HL-60 (cell line): ENCODE measurements around the gene FRAS1.

ENCODE experiments used
- DNase-seq, 2 experiments: peaks; one replicate each; pipeline ENCODE4 v3.0.0-alpha.2; 2010 to 2020; ENCODE audit warnings: low read depth in 1 of 2, low spot score in 1 of 2
- H3K27ac ChIP-seq: fragments of 250-450 bp; sonication (Bioruptor Pico); replicated peaks from 2 replicates; pipeline ENCODE4 v1.5.1; 2020; ENCODE audit warnings: mild to moderate bottlenecking, moderate library complexity
- H3K27me3 ChIP-seq: fragments of 250-450 bp; sonication (Bioruptor Pico); 2 replicates; pipeline ENCODE4 v1.5.1; 2021; ENCODE audit warnings: mild to moderate bottlenecking, moderate library complexity; ENCODE audit not compliant: insufficient read depth, poor library complexity, severe bottlenecking
- H3K4me3 ChIP-seq: replicated peaks from 2 replicates; pipeline ENCODE4 v1.5.1; 2011; ENCODE audit warnings: mild to moderate bottlenecking, control low read depth, low read length; ENCODE audit not compliant: insufficient read depth
- GABPA ChIP-seq: IDR thresholded peaks from 2 replicates; pipeline ENCODE4 v1.6.1; 2012; ENCODE audit warnings: low read depth
- POLR2AphosphoS5 ChIP-seq: IDR thresholded peaks from 2 replicates; pipeline ENCODE4 v1.6.1; 2012; ENCODE audit warnings: low read depth
- SPI1 ChIP-seq: IDR thresholded peaks from 2 replicates; pipeline ENCODE4 v1.6.1; 2012; ENCODE audit warnings: low read depth, mild to moderate bottlenecking, borderline replicate concordance
- TF ChIP-seq, protein P1 (sequence below): IDR thresholded peaks from one replicate; pipeline ENCODE4 v1.5.1; 2011; ENCODE audit warnings: low read length, control low read depth, inconsistent platforms; ENCODE audit not compliant: insufficient read depth
- TF ChIP-seq, protein P2 (sequence below): IDR thresholded peaks from 2 replicates; pipeline ENCODE4 v1.6.1; 2012; ENCODE audit warnings: low read depth; ENCODE audit not compliant: insufficient replicate concordance

The FRAS1 gene

GRCh38 chr4:78184584-78184983, 127.5 kb downstream of the FRAS1 start:
- H3K27ac ChIP-seq = no peak overlapping the region
- TF ChIP-seq, protein P1, sequence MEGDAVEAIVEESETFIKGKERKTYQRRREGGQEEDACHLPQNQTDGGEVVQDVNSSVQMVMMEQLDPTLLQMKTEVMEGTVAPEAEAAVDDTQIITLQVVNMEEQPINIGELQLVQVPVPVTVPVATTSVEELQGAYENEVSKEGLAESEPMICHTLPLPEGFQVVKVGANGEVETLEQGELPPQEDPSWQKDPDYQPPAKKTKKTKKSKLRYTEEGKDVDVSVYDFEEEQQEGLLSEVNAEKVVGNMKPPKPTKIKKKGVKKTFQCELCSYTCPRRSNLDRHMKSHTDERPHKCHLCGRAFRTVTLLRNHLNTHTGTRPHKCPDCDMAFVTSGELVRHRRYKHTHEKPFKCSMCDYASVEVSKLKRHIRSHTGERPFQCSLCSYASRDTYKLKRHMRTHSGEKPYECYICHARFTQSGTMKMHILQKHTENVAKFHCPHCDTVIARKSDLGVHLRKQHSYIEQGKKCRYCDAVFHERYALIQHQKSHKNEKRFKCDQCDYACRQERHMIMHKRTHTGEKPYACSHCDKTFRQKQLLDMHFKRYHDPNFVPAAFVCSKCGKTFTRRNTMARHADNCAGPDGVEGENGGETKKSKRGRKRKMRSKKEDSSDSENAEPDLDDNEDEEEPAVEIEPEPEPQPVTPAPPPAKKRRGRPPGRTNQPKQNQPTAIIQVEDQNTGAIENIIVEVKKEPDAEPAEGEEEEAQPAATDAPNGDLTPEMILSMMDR = no peak
- TF ChIP-seq GABPA (no peak), POLR2AphosphoS5 (no peak), SPI1 (no peak)
- TF ChIP-seq, protein P2, sequence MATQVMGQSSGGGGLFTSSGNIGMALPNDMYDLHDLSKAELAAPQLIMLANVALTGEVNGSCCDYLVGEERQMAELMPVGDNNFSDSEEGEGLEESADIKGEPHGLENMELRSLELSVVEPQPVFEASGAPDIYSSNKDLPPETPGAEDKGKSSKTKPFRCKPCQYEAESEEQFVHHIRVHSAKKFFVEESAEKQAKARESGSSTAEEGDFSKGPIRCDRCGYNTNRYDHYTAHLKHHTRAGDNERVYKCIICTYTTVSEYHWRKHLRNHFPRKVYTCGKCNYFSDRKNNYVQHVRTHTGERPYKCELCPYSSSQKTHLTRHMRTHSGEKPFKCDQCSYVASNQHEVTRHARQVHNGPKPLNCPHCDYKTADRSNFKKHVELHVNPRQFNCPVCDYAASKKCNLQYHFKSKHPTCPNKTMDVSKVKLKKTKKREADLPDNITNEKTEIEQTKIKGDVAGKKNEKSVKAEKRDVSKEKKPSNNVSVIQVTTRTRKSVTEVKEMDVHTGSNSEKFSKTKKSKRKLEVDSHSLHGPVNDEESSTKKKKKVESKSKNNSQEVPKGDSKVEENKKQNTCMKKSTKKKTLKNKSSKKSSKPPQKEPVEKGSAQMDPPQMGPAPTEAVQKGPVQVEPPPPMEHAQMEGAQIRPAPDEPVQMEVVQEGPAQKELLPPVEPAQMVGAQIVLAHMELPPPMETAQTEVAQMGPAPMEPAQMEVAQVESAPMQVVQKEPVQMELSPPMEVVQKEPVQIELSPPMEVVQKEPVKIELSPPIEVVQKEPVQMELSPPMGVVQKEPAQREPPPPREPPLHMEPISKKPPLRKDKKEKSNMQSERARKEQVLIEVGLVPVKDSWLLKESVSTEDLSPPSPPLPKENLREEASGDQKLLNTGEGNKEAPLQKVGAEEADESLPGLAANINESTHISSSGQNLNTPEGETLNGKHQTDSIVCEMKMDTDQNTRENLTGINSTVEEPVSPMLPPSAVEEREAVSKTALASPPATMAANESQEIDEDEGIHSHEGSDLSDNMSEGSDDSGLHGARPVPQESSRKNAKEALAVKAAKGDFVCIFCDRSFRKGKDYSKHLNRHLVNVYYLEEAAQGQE = no peak
- H3K27me3 ChIP-seq = peaks cover 2% of the 10 kb centered on the region
- H3K4me3 ChIP-seq = no peak overlapping the region
- no peak for DNase-seq

DNA sequence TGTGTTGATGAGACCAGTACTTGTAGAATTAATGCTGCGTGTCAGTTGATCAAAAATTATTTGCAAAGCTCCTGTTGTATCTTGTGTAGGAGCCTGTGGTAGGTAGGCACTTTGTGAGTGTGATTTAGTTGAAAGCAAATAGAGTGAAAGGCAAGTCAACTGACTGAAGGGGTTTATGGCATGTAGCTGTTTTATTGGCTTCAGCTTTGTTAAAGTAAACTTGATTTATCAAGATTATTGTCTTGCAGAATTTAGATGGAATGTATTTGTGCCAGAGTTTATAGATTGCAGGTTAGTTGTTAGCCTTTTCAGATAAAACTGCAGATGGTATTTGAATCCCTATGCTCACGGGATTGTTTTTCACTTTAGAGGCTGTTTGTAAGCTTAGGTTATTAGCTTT, 128.0 kb downstream of the FRAS1 start:
- TF ChIP-seq, protein P2 = no peak
- TF ChIP-seq GABPA (no peak), POLR2AphosphoS5 (no peak), SPI1 (no peak)
- TF ChIP-seq, protein P1 = no peak
- no peak overlapping the region for H3K27ac ChIP-seq
- DNase-seq = no peak
- no peak overlapping the region for H3K4me3 ChIP-seq
- H3K27me3 ChIP-seq = peaks cover 2% of the 10 kb centered on the region

DNA sequence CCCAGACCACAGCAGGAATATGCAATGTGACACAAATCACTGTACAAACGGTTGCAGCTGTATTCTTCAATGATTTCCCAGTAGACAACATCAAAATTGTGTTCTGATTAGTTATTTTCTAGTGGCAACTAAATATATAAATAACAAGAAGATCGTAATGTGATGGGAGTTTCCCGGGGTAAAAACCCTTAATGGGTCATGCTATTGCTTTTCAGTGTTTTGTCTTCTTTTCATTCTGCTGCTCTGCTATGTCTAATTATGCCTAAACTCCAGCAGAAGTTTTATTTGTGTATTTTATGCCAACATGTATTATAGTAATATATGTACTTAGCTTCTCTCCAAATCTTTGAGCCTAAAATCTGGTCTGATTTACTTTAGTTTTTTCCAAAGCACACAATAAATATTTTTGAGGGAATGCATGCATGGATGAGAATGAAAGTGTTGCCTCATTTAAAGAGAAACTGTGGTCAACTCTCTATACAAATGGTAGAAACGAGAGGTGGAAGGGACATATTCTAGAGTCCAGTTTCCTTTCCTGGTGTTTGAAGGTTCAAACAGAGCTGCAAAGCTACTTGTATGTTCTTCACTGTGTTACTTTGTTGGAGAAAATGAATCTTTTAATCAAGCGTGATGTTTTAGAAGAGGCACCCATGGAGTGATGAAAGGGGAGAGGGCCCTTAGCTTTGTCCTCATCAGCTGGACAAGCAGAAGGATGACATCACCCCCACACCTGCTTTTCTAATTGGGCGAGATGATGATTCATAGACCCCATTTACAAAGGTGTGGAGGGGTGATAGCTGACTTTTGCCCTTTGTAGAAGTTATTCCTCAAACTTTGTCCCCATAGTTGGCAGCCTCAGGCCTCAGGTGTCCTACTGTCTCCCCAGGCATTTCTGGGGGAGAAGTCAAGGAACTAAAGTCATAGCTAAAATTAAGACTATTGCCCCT, 129.7 kb downstream of the FRAS1 start:
- no peak overlapping the region for H3K4me3 ChIP-seq
- DNase-seq = no peak
- TF ChIP-seq SPI1 = no peak
- TF ChIP-seq GABPA = no peak
- TF ChIP-seq, protein P2 = no peak
- TF ChIP-seq, protein P1 = no peak
- TF ChIP-seq POLR2AphosphoS5 = no peak
- peaks cover 2% of the 10 kb centered on the region for H3K27me3 ChIP-seq
- no peak overlapping the region for H3K27ac ChIP-seq
